ENCODE data around the gene SH3GL3.

GRCh38 chr15:83582381-83582780 is 135.2 kb downstream of the SH3GL3 start:
- TF ChIP-seq, protein P1, sequence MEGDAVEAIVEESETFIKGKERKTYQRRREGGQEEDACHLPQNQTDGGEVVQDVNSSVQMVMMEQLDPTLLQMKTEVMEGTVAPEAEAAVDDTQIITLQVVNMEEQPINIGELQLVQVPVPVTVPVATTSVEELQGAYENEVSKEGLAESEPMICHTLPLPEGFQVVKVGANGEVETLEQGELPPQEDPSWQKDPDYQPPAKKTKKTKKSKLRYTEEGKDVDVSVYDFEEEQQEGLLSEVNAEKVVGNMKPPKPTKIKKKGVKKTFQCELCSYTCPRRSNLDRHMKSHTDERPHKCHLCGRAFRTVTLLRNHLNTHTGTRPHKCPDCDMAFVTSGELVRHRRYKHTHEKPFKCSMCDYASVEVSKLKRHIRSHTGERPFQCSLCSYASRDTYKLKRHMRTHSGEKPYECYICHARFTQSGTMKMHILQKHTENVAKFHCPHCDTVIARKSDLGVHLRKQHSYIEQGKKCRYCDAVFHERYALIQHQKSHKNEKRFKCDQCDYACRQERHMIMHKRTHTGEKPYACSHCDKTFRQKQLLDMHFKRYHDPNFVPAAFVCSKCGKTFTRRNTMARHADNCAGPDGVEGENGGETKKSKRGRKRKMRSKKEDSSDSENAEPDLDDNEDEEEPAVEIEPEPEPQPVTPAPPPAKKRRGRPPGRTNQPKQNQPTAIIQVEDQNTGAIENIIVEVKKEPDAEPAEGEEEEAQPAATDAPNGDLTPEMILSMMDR (IDR thresholded peaks at IDR 0.05): no peak
- TF ChIP-seq POLR2A (IDR thresholded peaks at IDR 0.05): no peak

Measured in Peyer's patch (tissue), 4 donors.